OCI-LY7 (cell line): ENCODE results near the gene PANK4. TPM values are rescaled to one million over a fixed set of nuclear protein-coding genes. Genes with fewer than 3 reads are reported as not detected.
A peak's percentile ranks its signal among the peaks of the same experiment; 100 is the strongest.

Experiments
- BruUV-seq: library from RNA; stranded (reverse); fragments of 400-500 nt; replicated peaks from 2 replicates; lab custom pipeline; 2021; lab: Mats Ljungman, UMichigan
- CTCF ChIA-PET: fragments of 300-600 bp; sonication (Branson Sonifier 250); formaldehyde crosslinking; loops from one replicate; lab custom pipeline; 2022; ENCODE audit warnings: antibody characterized with exemption; ENCODE audit not compliant: unreplicated experiment; lab: Charles Lee
- POLR2A ChIA-PET: fragments of 300-600 bp; sonication (Branson Sonifier 250); formaldehyde crosslinking; loops from one replicate; lab custom pipeline; 2022; ENCODE audit warnings: antibody characterized with exemption; lab: Charles Lee
- DNase-seq: peaks from one replicate; pipeline ENCODE4 v3.0.0-alpha.2; 2015; ENCODE audit warnings: low spot score
- H2AFZ ChIP-seq: fragments of 200-600 bp; sonication (generic), shearing (Covaris generic); 2 replicates; pipeline ENCODE4 v1.6.1; 2014; ENCODE audit warnings: mild to moderate bottlenecking, antibody characterized with exemption, low read length, moderate library complexity
- H3K27ac ChIP-seq: fragments of 200-600 bp; sonication (generic); 2 replicates; pipeline ENCODE4 v1.5.1; 2014; ENCODE audit warnings: mixed run types, low read depth, mild to moderate bottlenecking, moderate library complexity, low read length, inconsistent platforms; ENCODE audit not compliant: poor library complexity, severe bottlenecking
- H3K36me3 ChIP-seq: fragments of 200-600 bp; sonication (generic); 2 replicates; pipeline ENCODE4 v1.6.1; 2014; ENCODE audit warnings: mild to moderate bottlenecking, antibody characterized with exemption, low read length, moderate library complexity, mixed read lengths; ENCODE audit not compliant: insufficient read depth
- H3K4me1 ChIP-seq: fragments of 200-600 bp; sonication (generic); 2 replicates; pipeline ENCODE4 v1.5.1; 2014; ENCODE audit warnings: mild to moderate bottlenecking, low read length; ENCODE audit not compliant: insufficient read depth, poor library complexity, severe bottlenecking
- H3K4me2 ChIP-seq: fragments of 200-600 bp; sonication (generic); 2 replicates; pipeline ENCODE4 v1.6.1; 2014; ENCODE audit warnings: mild to moderate bottlenecking, low read length
- H3K4me3 ChIP-seq: fragments of 200-600 bp; sonication (generic); 2 replicates; pipeline ENCODE4 v1.5.1; 2014; ENCODE audit warnings: mild to moderate bottlenecking, low read depth, low read length; ENCODE audit not compliant: poor library complexity, severe bottlenecking
- H3K79me2 ChIP-seq: fragments of 200-600 bp; sonication (generic); 2 replicates; pipeline ENCODE4 v1.6.1; 2016; ENCODE audit warnings: low read depth, mild to moderate bottlenecking, low read length, moderate library complexity, mixed read lengths; ENCODE audit not compliant: insufficient read depth
- H3K9me2 ChIP-seq: fragments of 200-600 bp; sonication (generic); 2 replicates; pipeline ENCODE4 v1.6.1; 2016; ENCODE audit warnings: mild to moderate bottlenecking, low read length, mixed read lengths; ENCODE audit not compliant: insufficient read depth
- H3K9me3 ChIP-seq: fragments of 200-600 bp; sonication (generic); 2 replicates; pipeline ENCODE4 v1.6.1; 2014; ENCODE audit warnings: mild to moderate bottlenecking, mixed run types, low read length, mixed read lengths
- H4K20me1 ChIP-seq: fragments of 200-600 bp; sonication (generic); 2 replicates; pipeline ENCODE4 v1.6.1; 2014; ENCODE audit warnings: mild to moderate bottlenecking, antibody characterized with exemption, low read length, moderate library complexity, mixed read lengths; ENCODE audit not compliant: insufficient read depth
- EZH2phosphoT487 ChIP-seq: fragments of 200-600 bp; sonication (generic); IDR thresholded peaks from 2 replicates; pipeline ENCODE4 v1.6.1; 2018; ENCODE audit warnings: low read depth, borderline replicate concordance, mild to moderate bottlenecking, mixed run types, antibody characterized with exemption, low read length, moderate library complexity, mixed read lengths
- intact Hi-C: fragments of 100-400 bp; cut with micrococcal nuclease; formaldehyde crosslinking; loops from one replicate; pipeline ENCODE4 v1.10.0; 2022; ENCODE audit not compliant: unreplicated experiment
- total RNA-seq, 2 experiments: library from RNA; depleted of rRNA in 1 of 2; stranded (reverse); fragments of >200 nt in 1 of 2; shearing (Covaris generic) in 1 of 2; gene quantifications; 2 replicates each; pipeline ENCODE4 v1.2.3, GENCODE V29; 2014 to 2022
- TF ChIP-seq, protein P1 (sequence below): fragments of 200-600 bp; sonication (generic); conservative IDR thresholded peaks from 2 replicates; pipeline ENCODE4 v1.5.1; 2014; ENCODE audit warnings: mild to moderate bottlenecking, antibody characterized with exemption, low read length, moderate library complexity, mixed read lengths

PANK4 gene
- total RNA-seq, 2 experiments from 2014 or later, result 49.1 to 55.9 TPM

GRCh38 chr1:2544875-2545640 is 18.7 kb upstream of the PANK4 start:
- Histone ChIP-seq H3K9me3 (no peaks in the 10 kb centered on the region), H3K4me3 (no peak overlapping the region), H4K20me1 (no peaks in the 10 kb centered on the region), H3K36me3 (no peaks in the 10 kb centered on the region), H3K79me2 (no peaks in the 10 kb centered on the region), H3K4me1 (peaks cover 38% of the 10 kb centered on the region), H3K9me2 (no peaks in the 10 kb centered on the region), H3K27ac (no peak overlapping the region), H2AFZ (no peak overlapping the region), H3K4me2 (peak overlapping the region; percentile 66; the same call in 1 of the 2 replicates)
- intact Hi-C loops, result loop anchor here (5.0 kb wide), 1 partner anchor 113 kb away; no protein-coding TSS in a partner anchor
- POLR2A ChIA-PET, result interaction anchor here (0.8 to 3.7 kb wide), 3 partner anchors 19 to 157 kb away, joined by 3 to 15 read pairs (median 11); partner anchors contain the start of gene PANK4
- no TSS peak for BruUV-seq
- DNase-seq, result no peak
- no peak for TF ChIP-seq EZH2phosphoT487
- TF ChIP-seq, protein P1, sequence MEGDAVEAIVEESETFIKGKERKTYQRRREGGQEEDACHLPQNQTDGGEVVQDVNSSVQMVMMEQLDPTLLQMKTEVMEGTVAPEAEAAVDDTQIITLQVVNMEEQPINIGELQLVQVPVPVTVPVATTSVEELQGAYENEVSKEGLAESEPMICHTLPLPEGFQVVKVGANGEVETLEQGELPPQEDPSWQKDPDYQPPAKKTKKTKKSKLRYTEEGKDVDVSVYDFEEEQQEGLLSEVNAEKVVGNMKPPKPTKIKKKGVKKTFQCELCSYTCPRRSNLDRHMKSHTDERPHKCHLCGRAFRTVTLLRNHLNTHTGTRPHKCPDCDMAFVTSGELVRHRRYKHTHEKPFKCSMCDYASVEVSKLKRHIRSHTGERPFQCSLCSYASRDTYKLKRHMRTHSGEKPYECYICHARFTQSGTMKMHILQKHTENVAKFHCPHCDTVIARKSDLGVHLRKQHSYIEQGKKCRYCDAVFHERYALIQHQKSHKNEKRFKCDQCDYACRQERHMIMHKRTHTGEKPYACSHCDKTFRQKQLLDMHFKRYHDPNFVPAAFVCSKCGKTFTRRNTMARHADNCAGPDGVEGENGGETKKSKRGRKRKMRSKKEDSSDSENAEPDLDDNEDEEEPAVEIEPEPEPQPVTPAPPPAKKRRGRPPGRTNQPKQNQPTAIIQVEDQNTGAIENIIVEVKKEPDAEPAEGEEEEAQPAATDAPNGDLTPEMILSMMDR, result no peak
- CTCF ChIA-PET, result no interaction called here

DNA sequence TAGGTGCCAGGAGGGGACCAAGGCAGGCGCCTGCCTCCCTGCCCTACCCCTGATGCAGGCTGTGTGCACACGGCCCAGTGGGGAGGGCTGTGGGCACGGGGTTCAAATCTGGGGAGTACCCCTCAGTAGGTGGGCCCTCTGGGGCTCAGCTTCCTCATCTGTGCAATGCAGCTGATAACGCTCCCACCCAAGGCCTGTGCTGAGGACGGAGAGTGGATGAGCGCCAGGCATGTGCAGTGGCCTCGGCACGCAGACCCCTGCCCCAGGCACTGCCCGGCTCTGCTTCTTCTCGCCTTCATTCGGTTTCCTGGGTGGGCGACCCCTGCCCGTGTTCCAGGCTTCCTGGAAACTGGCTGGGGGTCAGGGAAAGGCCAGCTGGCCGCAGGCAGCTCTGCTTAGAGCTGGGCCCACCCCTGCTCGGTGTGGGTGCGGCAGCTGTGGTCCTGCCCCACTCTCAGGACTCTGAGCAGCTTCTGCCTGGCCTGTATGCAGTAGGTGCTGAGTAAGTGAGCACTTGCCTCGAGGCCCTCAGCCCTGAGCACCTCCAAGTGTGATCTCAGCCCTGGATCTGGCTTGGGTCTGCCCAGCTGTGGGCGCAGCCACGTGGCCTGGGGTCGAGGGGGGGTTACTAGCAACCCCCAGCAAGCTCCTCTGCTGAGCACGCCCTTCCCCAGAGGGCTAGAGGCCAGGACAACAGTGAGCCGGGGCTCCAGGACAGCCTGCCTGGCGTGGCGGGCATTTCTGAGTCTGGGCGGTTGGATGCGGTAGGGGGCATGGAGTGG is 17.9 kb upstream of the PANK4 start:
- intact Hi-C loops, result no loop called here
- TF ChIP-seq EZH2phosphoT487, result no peak
- TF ChIP-seq, protein P1, result no peak
- H3K9me3 ChIP-seq, result no peaks in the 10 kb centered on the region
- POLR2A ChIA-PET, result interaction anchor here (2.3 kb wide), 1 partner anchor 18 kb away, joined by 11 read pairs; the partner anchor contains the start of gene PANK4
- H3K27ac ChIP-seq, result no peak overlapping the region
- CTCF ChIA-PET, result interaction anchor here (1.0 kb wide), 1 partner anchor 88 kb away, joined by 3 read pairs; no protein-coding TSS in a partner anchor
- H3K4me2 ChIP-seq, result no peak overlapping the region
- no peak overlapping the region for H2AFZ ChIP-seq
- H4K20me1 ChIP-seq, result no peaks in the 10 kb centered on the region
- H3K79me2 ChIP-seq, result no peaks in the 10 kb centered on the region
- no peak for DNase-seq
- peaks cover 30% of the 10 kb centered on the region for H3K4me1 ChIP-seq
- H3K9me2 ChIP-seq, result no peaks in the 10 kb centered on the region
- no TSS peak for BruUV-seq
- no peaks in the 10 kb centered on the region for H3K36me3 ChIP-seq
- H3K4me3 ChIP-seq, result no peak overlapping the region
